DMS53 treated with DMSO at 0.1 percent for 48 hours (cell line): Measurements from ENCODE around the gene ZSWIM3.

Experiments
- DNase-seq: peaks from one replicate; lab custom pipeline; 2025; ENCODE audit not compliant: unreplicated experiment; lab: John Stamatoyannopoulos, UW

ZSWIM3 gene

DNA sequence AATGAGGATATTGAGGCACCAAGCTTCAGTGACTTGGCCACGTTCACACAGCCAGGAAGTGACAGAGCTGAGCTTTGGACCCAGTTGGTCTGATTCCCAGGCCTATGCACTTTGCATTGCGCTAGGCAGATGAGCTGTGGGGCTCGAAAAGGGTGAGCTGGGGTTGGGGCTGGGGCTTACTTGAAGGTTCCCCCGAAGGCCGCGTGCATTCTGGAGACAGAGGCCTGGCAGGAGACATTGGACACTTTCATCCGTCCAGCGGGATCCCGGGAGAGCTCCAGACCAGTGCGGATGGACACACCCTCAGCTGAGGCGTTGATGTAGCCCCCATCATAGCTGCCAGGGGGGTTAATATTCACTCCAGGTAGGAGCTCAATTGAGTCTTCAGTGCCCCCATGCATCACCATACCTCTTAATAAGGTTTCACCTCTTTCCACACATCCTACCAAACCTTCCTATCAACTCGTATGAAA is 52.0 kb downstream of the ZSWIM3 start:
- DNase-seq, result no peak

GRCh38 chr20:45909817-45910669 is 52.6 kb downstream of the ZSWIM3 start:
- no peak for DNase-seq

DNA sequence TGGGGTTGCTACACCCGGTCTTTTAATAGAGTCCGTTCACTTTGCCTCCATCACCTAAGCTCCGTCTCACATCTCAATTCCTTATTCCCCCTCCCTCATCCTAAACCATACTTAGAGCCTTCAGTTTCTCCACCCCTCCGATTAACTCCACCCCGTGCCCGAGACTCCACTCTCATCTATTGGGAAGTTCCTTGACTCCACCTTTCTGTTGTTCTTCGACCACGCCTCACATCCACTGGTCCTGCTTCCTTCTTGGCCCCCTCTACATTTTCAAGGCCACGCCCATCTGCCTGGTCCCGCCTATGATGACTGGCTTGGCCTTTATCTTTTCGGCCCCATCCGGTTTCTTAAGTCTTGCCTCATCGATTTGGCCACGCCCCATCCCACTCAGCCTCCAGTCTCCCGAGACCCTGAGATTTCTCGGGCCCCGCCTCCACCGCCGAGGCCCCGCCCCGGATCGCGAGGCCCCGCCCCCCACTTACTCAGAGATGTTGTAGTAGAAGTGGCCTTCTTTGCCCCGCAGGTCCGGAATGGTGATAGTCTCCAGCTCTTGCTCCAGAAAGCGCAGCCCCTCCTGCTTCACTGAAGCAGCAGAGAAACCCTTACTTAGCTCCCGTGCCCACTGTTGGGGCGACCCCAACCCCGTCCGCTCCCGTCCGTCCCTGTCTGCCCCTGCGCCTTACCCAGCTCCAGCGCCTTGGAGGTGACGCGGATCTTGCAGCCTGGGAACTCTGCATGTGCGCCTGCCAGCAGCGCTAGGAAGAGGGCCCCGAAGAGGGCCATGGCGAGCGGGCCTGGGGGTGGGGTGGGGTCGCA is 53.5 kb downstream of the ZSWIM3 start:
- DNase-seq, result peak; percentile 83

DNA sequence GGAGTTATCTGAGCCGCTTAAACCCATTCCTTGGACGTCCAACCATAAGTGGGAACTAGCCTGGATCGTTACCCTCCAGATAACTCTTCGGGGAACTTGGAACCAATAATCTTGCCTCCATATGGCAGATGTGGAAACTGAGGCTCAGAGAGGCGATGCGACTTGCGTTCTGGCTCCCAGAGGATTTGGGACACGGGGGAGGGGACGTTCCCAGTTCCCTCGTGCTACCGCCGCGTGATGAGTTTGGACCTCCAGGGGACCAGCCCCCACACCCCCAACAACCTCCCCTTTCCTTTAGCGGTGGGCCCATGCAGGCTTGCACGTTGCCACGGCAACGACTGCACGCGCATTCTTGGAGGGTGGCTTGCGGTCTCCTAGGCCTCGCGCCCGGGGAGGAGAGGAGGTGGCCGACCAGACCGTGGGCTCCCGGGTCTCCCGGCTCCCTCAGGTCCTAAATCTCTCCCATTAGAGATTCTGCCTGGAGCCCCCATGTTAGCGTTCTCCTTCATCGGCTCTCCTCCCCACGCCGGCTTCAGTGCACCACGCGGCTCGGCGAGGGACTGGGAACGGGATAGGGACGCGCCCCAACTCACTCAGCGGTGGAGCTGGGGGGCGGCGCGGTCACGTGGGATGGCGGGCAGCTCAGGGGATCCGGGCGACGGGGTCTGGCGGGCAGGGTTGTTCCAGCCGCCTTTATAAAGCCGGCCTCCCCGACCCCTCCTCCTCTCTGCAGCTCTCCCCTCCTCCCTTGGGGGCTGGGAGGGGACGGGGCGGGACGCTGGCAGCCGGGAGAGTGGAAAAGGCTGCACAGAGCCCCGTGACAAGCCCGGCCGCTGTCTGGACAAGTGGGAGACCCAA is 54.3 kb downstream of the ZSWIM3 start, which contains the start of gene PLTP:
PLTP (minus strand) TSS at position 670 of the 858 bp plus-strand sequence. CDS start 703 bp downstream, outside the sequence.
- DNase-seq, result no peak

GRCh38 chr20:45912344-45912682 is 54.9 kb downstream of the ZSWIM3 start:
- no peak for DNase-seq

DNA sequence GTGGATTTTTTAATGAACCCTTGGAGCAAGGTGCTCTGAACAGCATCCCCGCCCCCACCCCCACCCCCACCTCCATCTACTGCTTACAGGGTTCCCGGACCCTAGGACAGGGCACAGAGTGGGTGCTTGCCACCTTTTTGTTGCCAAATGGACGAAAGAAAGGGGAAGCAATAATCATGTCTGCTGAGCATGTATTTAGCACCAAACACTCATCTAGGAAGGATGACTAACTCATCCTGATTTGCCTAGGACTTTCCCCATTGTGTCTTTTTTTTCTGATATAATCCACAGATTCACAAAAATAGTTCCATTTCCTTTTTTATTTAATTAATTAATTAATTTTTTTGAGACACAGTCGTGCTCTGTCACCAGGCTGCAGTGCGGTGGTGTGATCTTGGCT is 55.7 kb downstream of the ZSWIM3 start:
- DNase-seq, result no peak

DNA sequence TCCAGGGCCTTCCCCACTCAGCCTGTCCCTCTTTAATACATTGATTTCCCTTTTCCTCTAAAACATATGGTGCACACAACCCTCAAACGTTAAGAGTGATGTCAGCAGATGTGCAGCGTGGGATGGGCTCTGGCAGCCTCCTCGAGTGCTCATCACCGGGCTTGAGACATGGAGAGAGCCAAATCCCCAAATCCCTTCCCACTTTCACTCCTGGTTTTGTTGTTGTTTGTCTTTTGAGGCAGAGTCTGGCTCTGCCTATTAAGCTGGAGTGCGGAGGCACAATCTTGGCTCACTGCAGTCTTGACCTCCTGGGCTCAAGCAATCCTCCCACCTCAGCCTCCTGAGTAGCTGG is 60.4 kb downstream of the ZSWIM3 start:
- DNase-seq, result no peak

DNA sequence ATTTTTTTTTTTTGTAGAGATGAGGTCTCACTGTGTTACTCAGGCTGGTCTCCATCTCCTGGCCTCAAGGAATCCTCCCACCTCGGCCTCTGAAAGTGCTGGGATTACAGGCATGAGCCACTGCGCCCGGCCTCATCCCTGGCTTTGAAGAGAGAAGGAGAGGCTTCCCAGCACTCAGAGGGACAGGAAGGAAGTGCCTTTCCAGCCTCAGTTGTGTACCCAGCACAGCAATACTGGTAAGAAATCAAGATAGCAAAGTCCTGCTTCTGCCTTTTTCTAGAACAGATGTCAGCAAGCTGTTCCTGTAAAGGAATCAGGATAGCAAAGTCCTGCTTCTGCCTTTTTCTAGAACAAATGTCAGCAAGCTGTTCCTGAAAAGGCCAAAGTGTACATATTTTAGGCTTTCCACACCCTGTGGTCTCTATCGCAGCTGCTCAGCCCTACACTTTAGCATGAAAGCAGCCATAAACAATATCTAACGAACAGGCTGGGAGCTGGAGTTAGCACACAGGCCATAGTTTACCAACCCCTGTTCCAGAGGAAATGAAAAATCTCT is 60.8 kb downstream of the ZSWIM3 start:
- no peak for DNase-seq

DNA sequence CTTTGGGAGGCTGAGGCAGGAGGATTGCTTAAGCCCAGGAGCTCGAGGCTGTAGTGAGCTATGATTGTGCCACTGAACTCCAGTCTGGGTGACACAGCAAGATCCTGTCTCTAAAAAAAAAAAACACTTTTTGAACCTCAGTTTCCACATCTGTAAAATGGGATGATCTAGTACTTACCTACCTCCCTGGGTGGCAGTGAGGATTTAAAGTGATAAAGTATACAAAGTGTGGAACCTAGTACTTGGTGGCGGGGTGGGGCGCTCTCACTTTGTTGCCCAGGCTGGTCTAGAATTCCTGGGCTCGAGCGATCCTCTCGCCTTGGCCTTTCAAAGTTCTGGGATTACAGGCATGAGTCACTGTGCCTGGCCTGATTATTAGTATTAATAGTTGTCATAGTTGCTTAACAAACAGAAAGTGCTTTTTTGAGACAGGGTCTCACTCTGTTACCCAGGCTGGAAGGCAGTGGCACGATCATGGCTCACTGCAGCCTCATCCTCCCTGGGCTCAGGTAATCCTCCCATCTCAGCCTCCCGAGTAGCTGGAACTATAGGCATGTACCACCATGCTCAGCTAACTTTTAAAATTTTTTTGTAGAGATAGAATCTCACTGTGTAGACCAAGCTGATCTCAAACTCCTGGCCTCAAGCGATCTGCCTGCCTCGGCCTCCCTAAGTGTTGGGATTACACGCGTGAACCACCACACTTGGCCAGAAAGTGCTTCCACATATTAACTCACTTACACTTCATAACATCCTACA is 61.5 kb downstream of the ZSWIM3 start:
- no peak for DNase-seq

DNA sequence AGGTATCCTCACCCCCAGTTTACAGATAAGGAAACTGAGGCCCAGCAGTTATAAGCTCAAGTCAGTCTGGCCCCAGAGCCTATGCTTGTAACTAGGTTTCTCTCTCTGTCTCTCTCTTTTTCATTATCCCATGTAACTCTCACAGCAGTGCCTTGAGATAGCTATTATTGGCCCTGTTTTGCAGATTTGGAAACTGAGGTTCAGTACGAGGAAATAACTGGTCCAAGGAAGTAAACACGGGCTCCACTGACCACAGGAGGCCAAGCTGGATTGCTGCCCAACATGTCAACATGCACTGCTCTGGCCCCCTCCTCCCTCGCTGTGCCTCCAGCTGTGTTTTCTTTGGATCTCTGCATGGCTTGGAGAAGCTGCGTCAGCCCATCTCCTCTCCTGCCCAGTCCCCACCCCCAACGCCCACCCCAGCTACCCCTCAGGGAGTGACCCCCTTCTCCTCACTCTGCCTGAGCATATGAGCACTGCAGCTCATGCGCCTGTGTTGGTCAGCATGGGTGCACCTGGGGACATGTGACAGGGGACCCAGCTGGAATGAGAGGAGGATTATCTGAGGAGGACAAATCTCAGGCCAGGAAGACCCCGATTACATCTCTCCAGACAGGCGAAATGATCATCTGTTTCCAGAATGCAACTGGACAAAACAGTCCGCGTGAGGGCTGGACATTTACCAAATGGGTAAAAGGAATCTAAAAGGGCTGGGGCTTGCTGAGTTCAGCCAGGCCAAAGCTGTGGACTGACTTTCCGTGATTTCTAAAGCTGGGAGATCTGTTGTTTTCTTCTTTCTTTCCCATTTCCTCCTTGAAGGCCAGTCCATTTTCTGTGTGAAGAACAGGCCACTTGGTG is 62.4 kb downstream of the ZSWIM3 start:
- DNase-seq, result no peak

- DNase-seq, result no peak
These were observed 63.3 kb downstream of the ZSWIM3 start for GRCh38 chr20:45920462-45921336.

DNA sequence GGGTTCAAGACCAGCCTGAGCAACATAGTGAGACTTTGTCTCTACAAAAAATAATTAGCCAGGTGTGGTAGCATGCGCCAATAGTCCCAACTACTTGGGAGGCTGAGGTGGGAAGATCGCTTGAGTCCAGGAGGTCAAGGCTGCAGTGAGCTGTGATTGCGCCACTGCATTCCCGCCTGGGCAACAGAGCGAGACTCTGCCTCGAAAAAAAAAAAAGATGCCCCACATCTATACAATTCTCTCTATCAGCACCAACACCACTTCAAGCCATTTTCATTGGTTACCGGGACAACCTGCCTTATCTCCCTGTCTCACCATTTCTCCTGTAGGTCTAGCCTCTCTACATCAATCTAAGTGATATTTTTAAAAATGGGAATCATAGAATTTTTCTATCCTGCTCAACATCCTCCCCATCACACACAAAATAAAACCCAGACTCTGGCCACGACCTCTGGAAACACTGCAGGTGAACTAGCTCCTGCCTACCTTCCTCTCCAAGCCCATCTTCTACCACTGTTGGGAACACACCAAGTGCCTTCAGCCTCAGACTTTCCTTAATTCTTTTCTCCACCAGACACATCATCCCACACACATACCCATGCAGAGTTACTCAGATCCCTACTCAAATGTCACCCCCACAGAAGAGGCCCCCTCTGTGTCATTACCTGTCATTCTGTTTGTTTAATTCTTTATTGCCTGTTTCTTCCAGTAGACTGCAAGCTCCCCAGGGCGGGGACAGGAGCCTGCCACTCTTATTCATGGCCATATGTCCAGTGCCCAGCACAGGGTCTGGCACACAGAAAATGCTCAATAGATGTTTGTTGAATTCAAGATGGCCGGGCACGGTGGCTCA is 64.1 kb downstream of the ZSWIM3 start:
- DNase-seq, result no peak

- peak; percentile 32 for DNase-seq
These were observed 67.2 kb downstream of the ZSWIM3 start for GRCh38 chr20:45924391-45925261.

DNA sequence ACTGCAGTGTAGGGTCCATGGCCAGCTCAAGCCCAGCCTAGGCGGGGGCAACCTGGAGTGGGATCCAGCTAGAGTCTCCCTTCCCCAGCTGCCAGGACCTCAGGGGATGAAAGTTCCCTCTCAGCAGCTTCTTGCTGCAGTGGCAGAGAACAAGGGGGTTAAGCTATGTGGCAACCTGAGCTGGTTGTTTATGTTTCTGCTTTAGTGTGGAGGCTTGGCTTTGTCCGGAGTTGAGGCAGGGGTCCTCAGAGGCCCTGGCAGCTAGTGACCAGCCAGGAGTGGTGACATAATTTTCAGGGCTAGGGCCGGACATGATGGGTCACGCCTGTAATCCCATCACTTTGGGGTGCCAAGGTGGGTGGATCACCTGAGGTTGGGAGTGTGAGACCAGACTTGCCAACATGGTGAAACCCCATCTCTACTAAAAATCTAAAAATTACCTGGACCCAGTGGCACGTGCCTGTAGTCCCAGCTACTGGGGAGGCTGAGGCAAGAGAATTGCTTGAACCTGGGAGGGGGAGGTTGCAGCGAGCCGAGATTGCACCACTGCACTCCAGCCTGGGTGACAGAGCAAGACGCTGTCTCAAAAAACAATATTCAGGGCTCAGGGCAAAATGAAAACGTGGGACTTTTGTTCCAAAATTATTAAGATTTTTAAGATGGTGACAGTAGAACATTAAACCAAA is 68.5 kb downstream of the ZSWIM3 start:
- DNase-seq, result no peak

- DNase-seq, result no peak
These were observed 69.3 kb downstream of the ZSWIM3 start for GRCh38 chr20:45926731-45927070.
